ENCODE measurements around the gene SOX1.

DNA sequence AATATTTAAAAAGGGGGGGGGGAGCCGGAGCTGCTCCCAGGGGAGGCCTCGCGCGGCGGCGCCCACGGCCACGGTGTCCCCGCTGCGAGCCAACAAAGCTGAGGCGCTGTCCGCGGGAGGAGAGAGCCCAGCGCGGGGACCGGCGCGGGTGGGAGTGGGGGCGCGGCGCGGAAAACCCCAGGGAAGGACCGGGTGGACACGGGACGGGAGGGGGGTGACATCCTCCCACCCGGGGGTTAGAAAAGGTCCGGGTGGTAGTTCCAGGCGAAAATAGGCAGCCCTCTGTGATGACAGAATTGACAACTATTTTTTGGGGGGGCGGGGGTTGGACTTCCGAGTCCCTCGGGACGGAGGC is 11.1 kb upstream of the SOX1 start:
- no peak for TF ChIP-seq HMG20B (CRISPR knock-in tag; IDR thresholded peaks at IDR 0.05)
- no peak for TF ChIP-seq ZNF217 (CRISPR knock-in tag; IDR thresholded peaks at IDR 0.05)
- no peak for TF ChIP-seq PREB (CRISPR knock-in tag; IDR thresholded peaks at IDR 0.05)
- no peak for TF ChIP-seq RB1 (IDR thresholded peaks at IDR 0.05; ENCODE audit: low read depth)
- no peak for TF ChIP-seq ARID4B (CRISPR knock-in tag; IDR thresholded peaks at IDR 0.05)
- TF ChIP-seq POLR2A (conservative IDR thresholded peaks at IDR 0.05): no peak
- TF ChIP-seq RERE (CRISPR knock-in tag; IDR thresholded peaks at IDR 0.05; ENCODE audit: borderline replicate concordance): no peak
- no peak for TF ChIP-seq RFX1 (IDR thresholded peaks at IDR 0.05)
- no peak for TF ChIP-seq TAF1 (IDR thresholded peaks at IDR 0.05; ENCODE audit: control insufficient read depth, extremely low read depth, insufficient read depth, low read length, severe bottlenecking)
- TF ChIP-seq MEIS2 (IDR thresholded peaks at IDR 0.05; ENCODE audit: partially characterized antibody): no peak

Data from K562 (cell line).